H9 (cell line): Measurements from ENCODE around the gene PGM1. TPM values are rescaled to one million over a fixed set of nuclear protein-coding genes. Genes with fewer than 3 reads are reported as not detected.

ENCODE experiments used
- DNase-seq: peaks from one replicate; pipeline ENCODE4 v3.0.0-alpha.2; 2017
- H2AFZ ChIP-seq: one replicate; pipeline ENCODE4 v1.6.1; 2013; ENCODE audit warnings: mild to moderate bottlenecking, low read length, control low read depth, moderate library complexity
- H2AK5ac ChIP-seq: 2 replicates; pipeline ENCODE4 v1.6.1; 2013; ENCODE audit warnings: low read length, control low read depth, mixed read lengths; ENCODE audit not compliant: insufficient read length
- H2BK120ac ChIP-seq: one replicate; pipeline ENCODE4 v1.6.1; 2013; ENCODE audit warnings: low read depth, mild to moderate bottlenecking, low read length, control low read depth, inconsistent platforms; ENCODE audit not compliant: poor library complexity, severe bottlenecking
- H2BK12ac ChIP-seq: 2 replicates; pipeline ENCODE4 v1.6.1; 2013; ENCODE audit warnings: low read length, control low read depth, mixed read lengths, low read depth; ENCODE audit not compliant: insufficient read length
- H2BK15ac ChIP-seq: 2 replicates; pipeline ENCODE4 v1.6.1; 2013; ENCODE audit warnings: low read depth, low read length, control low read depth
- H2BK20ac ChIP-seq: one replicate; pipeline ENCODE4 v1.6.1; 2013; ENCODE audit warnings: low read depth, mild to moderate bottlenecking, low read length, control low read depth, inconsistent platforms; ENCODE audit not compliant: poor library complexity, severe bottlenecking
- H2BK5ac ChIP-seq: 2 replicates; pipeline ENCODE4 v1.6.1; 2013; ENCODE audit warnings: low read length, control low read depth, mixed read lengths; ENCODE audit not compliant: insufficient read length
- H3K14ac ChIP-seq: 2 replicates; pipeline ENCODE4 v1.6.1; 2013; ENCODE audit warnings: low read length, control low read depth; ENCODE audit not compliant: insufficient read depth
- H3K18ac ChIP-seq: 2 replicates; pipeline ENCODE4 v1.6.1; 2013; ENCODE audit warnings: low read depth, mild to moderate bottlenecking, mixed read lengths, low read length, control low read depth; ENCODE audit not compliant: insufficient read length
- H3K23ac ChIP-seq: 2 replicates; pipeline ENCODE4 v1.6.1; 2013; ENCODE audit warnings: low read length, control low read depth, mixed read lengths, low read depth; ENCODE audit not compliant: insufficient read length
- H3K23me2 ChIP-seq: 2 replicates; pipeline ENCODE4 v1.6.1; 2013; ENCODE audit warnings: low read depth, mild to moderate bottlenecking, mixed read lengths, low read length, control low read depth; ENCODE audit not compliant: insufficient read length, poor library complexity, severe bottlenecking
- H3K27ac ChIP-seq: 2 replicates; pipeline ENCODE4 v1.5.1; 2013; ENCODE audit warnings: low read length, control low read depth, mixed read lengths, low read depth; ENCODE audit not compliant: insufficient read length
- H3K27me3 ChIP-seq: 2 replicates; pipeline ENCODE4 v1.6.1; 2013; ENCODE audit warnings: low read length, control low read depth, inconsistent platforms; ENCODE audit not compliant: insufficient read depth
- H3K4ac ChIP-seq: 2 replicates; pipeline ENCODE4 v1.6.1; 2013; ENCODE audit warnings: low read depth, mild to moderate bottlenecking, control low read depth, inconsistent platforms, low read length, moderate library complexity
- H3K4me1 ChIP-seq: 2 replicates; pipeline ENCODE4 v1.6.1; 2013; ENCODE audit warnings: low read length, control low read depth, inconsistent platforms; ENCODE audit not compliant: insufficient read depth
- H3K4me2 ChIP-seq: 2 replicates; pipeline ENCODE4 v1.6.1; 2013; ENCODE audit warnings: low read length, control low read depth, mixed read lengths; ENCODE audit not compliant: insufficient read length, insufficient read depth
- H3K56ac ChIP-seq: 2 replicates; pipeline ENCODE4 v1.6.1; 2013; ENCODE audit warnings: low read depth, mild to moderate bottlenecking, mixed read lengths, low read length, control low read depth; ENCODE audit not compliant: insufficient read length
- H3K79me1 ChIP-seq: 2 replicates; pipeline ENCODE4 v1.6.1; 2013; ENCODE audit warnings: low read depth, mild to moderate bottlenecking, moderate library complexity, low read length, control low read depth, inconsistent platforms; ENCODE audit not compliant: insufficient read depth, poor library complexity, severe bottlenecking
- H3K79me2 ChIP-seq: 2 replicates; pipeline ENCODE4 v1.6.1; 2013; ENCODE audit warnings: low read length, control low read depth, inconsistent platforms; ENCODE audit not compliant: insufficient read depth
- H3K9ac ChIP-seq: 2 replicates; pipeline ENCODE4 v1.6.1; 2013; ENCODE audit warnings: low read length, control low read depth, mixed read lengths; ENCODE audit not compliant: insufficient read length; ENCODE audit errors: extremely low read depth
- H3K9me3 ChIP-seq: one replicate; pipeline ENCODE4 v1.6.1; 2013; ENCODE audit warnings: low read depth, low read length, inconsistent platforms; ENCODE audit not compliant: control insufficient read depth
- H3T11ph ChIP-seq: one replicate; pipeline ENCODE4 v1.6.1; 2013; ENCODE audit warnings: mild to moderate bottlenecking, low read length, control low read depth, inconsistent platforms
- H4K20me1 ChIP-seq: one replicate; pipeline ENCODE4 v1.6.1; 2013; ENCODE audit not compliant: control insufficient read depth, insufficient read length, insufficient read depth
- H4K5ac ChIP-seq: 2 replicates; pipeline ENCODE4 v1.6.1; 2013; ENCODE audit warnings: low read depth, mild to moderate bottlenecking, mixed read lengths, low read length, control low read depth; ENCODE audit not compliant: insufficient read length
- H4K8ac ChIP-seq: replicated peaks from 2 replicates; pipeline ENCODE4 v1.6.1; 2013; ENCODE audit warnings: low read length, control low read depth, mixed read lengths, low read depth; ENCODE audit not compliant: insufficient read length
- H4K91ac ChIP-seq: 2 replicates; pipeline ENCODE4 v1.6.1; 2013; ENCODE audit warnings: low read depth, mild to moderate bottlenecking, moderate library complexity, mixed read lengths, low read length, control low read depth; ENCODE audit not compliant: insufficient read length
- H3K27ac Mint-ChIP-seq, 3 experiments: 2 replicates in 2 of 3; 3 replicates in 1 of 3; pipeline ENCODE4 v1.8.0; 2020 to 2021; ENCODE audit warnings: mixed read lengths in 3 of 3, mild to moderate bottlenecking in 1 of 3, moderate library complexity in 1 of 3
- H3K27me3 Mint-ChIP-seq: 2 replicates; pipeline ENCODE4 v1.8.0; 2021; ENCODE audit warnings: low read depth, mild to moderate bottlenecking, moderate library complexity, mixed read lengths
- H3K36me3 Mint-ChIP-seq, 3 experiments: 2 replicates in 2 of 3; 3 replicates in 1 of 3; pipeline ENCODE4 v1.8.0; 2020 to 2021; ENCODE audit warnings: low read depth in 3 of 3, mixed read lengths in 3 of 3; ENCODE audit not compliant: insufficient read depth in 1 of 3
- H3K4me1 Mint-ChIP-seq, 2 experiments: 2 replicates each; pipeline ENCODE4 v1.8.0; 2020; ENCODE audit warnings: mixed read lengths in 2 of 2
- H3K4me3 Mint-ChIP-seq, 2 experiments: 2 replicates in 1 of 2; 3 replicates in 1 of 2; pipeline ENCODE4 v1.8.0; 2020 to 2021; ENCODE audit warnings: mild to moderate bottlenecking in 2 of 2, mixed read lengths in 2 of 2, moderate library complexity in 1 of 2
- H3K9me3 Mint-ChIP-seq, 2 experiments: 2 replicates in 1 of 2; 3 replicates in 1 of 2; pipeline ENCODE4 v1.8.0; 2020; ENCODE audit warnings: mild to moderate bottlenecking in 2 of 2, mixed read lengths in 2 of 2, moderate library complexity in 1 of 2
- CTCF ChIP-seq: fragments of 200-600 bp; sonication (generic); conservative IDR thresholded peaks from 3 replicates; pipeline ENCODE4 v1.8.0; 2021; ENCODE audit warnings: antibody characterized with exemption, mild to moderate bottlenecking
- WGBS: extraction: QIAGEN DNeasy Blood & Tissue Kit; methylation state at CpG from one replicate; pipeline ENCODE4 v1.1.7; 2013; ENCODE audit warnings: missing lambda C conversion rate, low lambda C conversion rate, mixed read lengths; ENCODE audit not compliant: insufficient read length; ENCODE audit errors: extremely low coverage; 5-methylcytosine and 5-hydroxymethylcytosine counted together
- total RNA-seq: library from RNA; stranded (reverse); gene quantifications from 2 replicates; pipeline ENCODE4 v1.2.1, GENCODE V29; 2021

PGM1 gene
- total RNA-seq, 1 experiment from 2014 or later: 56.4 TPM

- H3K27me3 ChIP-seq: no peaks in the 10 kb centered on the region
- Mint-ChIP-seq H3K9me3 (peaks cover 0 to 2% of the 10 kb centered on the region in 2 experiments; a peak in 1 of 5 replicates), H3K36me3 (no peaks in the 10 kb centered on the region), H3K4me1 (peaks cover 9 to 12% of the 10 kb centered on the region in 2 experiments), H3K27ac (no peak overlapping the region), H3K27me3 (peaks cover 12% of the 10 kb centered on the region), H3K4me3 (no peak overlapping the region)
- H2AK5ac ChIP-seq: no peak overlapping the region
- H2AFZ ChIP-seq: no peak overlapping the region
- no peak overlapping the region for H4K8ac ChIP-seq
- H3K14ac ChIP-seq: no peak overlapping the region
- no peak overlapping the region for H4K91ac ChIP-seq
- no peak overlapping the region for H4K5ac ChIP-seq
- no peak for DNase-seq
- no peaks in the 10 kb centered on the region for H4K20me1 ChIP-seq
- no peak overlapping the region for H3K56ac ChIP-seq
- H2BK15ac ChIP-seq: no peak overlapping the region
- H3K79me1 ChIP-seq: no peaks in the 10 kb centered on the region
- no peak overlapping the region for H3K27ac ChIP-seq
- H3K23ac ChIP-seq: no peak overlapping the region
- H2BK120ac ChIP-seq: no peak overlapping the region
- peaks cover 3% of the 10 kb centered on the region; the same call in 1 of the 2 replicates for H3K4me1 ChIP-seq
- no peak overlapping the region for H3K9ac ChIP-seq
- H3T11ph ChIP-seq: no peak overlapping the region
- no peak overlapping the region for H3K4me2 ChIP-seq
- H3K9me3 ChIP-seq: no peaks in the 10 kb centered on the region
- no peak overlapping the region for H2BK5ac ChIP-seq
- TF ChIP-seq CTCF: no peak
- H2BK12ac ChIP-seq: no peak overlapping the region
- H2BK20ac ChIP-seq: no peak overlapping the region
- H3K4ac ChIP-seq: no peak overlapping the region
- H3K18ac ChIP-seq: no peak overlapping the region
- no CpG with 5 or more reads among the region's 3 CpGs for WGBS
- H3K79me2 ChIP-seq: no peaks in the 10 kb centered on the region
- H3K23me2 ChIP-seq: peaks cover 16% of the 10 kb centered on the region
Measured at GRCh38 chr1:63590166-63590560, 3.0 kb upstream of the PGM1 start.
